ENCODE data around the gene PRRC2B. TPM values are rescaled to one million over a fixed set of nuclear protein-coding genes. Genes with fewer than 3 reads are reported as not detected.

Gene PRRC2B
- total RNA-seq, 1 donor from 2014 or later, result 235 TPM

DNA sequence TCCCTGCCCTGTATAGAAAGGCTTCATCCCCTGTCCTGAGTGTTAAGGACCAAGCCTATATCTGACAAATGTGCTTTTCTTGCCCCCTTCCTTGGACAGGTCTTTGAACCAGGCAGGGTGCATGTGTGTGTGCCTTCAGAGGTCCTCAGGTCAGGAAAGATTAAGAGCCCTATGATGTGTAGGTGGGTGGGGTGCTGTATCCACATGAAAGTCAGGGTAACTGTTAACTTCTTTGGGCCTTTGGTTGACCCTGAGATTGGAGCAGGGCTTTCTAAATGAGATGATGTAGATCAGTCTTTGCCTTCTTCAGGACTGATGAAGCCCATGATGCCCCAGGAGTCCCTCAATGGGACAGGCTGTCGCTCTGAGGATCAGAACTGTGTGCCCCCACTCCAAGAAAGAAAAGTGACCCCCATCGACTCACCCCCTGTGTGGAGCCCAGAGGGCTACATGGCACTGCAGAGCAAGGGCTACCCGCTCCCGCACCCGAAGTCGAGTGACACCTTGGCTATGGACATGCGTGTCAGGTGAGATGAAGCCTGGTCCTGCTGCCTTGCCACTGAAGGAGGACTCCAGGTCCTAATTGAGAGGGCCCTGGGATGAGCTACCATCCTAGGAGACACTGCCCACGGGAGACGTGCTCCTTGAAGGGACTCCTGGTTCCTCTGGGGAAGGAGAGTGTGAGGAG, 79.5 kb downstream of the PRRC2B start:
- no peak for TF ChIP-seq CTCF (IDR thresholded peaks at IDR 0.05)
- Mint-ChIP-seq H3K9me3 (ENCODE audit: low read depth) (no peaks in the 10 kb centered on the region), H3K27ac (ENCODE audit: unreplicated experiment) (no peak overlapping the region), H3K4me1 (ENCODE audit: low read depth) (peaks cover 3% of the 10 kb centered on the region), H3K36me3 (ENCODE audit: low read depth) (peaks cover 49% of the 10 kb centered on the region), H3K4me3 (ENCODE audit: unreplicated experiment) (no peak overlapping the region), H3K27me3 (ENCODE audit: low read depth) (no peaks in the 10 kb centered on the region)
- peak; percentile 87 for DNase-seq (ENCODE audit: low spot score)

GRCh38 chr9:131473891-131474290, 80.0 kb downstream of the PRRC2B start:
- TF ChIP-seq CTCF (IDR thresholded peaks at IDR 0.05), result no peak
- peaks cover 51% of the 10 kb centered on the region for H3K36me3 Mint-ChIP-seq (ENCODE audit: low read depth)
- H3K4me3 Mint-ChIP-seq (ENCODE audit: unreplicated experiment), result no peak overlapping the region
- H3K27me3 Mint-ChIP-seq (ENCODE audit: low read depth), result no peaks in the 10 kb centered on the region
- peak overlapping the region; percentile 49 for H3K27ac Mint-ChIP-seq (ENCODE audit: unreplicated experiment)
- peaks cover 3% of the 10 kb centered on the region for H3K4me1 Mint-ChIP-seq (ENCODE audit: low read depth)
- DNase-seq (ENCODE audit: low spot score), result peak; percentile 66
- H3K9me3 Mint-ChIP-seq (ENCODE audit: low read depth), result no peaks in the 10 kb centered on the region

DNA sequence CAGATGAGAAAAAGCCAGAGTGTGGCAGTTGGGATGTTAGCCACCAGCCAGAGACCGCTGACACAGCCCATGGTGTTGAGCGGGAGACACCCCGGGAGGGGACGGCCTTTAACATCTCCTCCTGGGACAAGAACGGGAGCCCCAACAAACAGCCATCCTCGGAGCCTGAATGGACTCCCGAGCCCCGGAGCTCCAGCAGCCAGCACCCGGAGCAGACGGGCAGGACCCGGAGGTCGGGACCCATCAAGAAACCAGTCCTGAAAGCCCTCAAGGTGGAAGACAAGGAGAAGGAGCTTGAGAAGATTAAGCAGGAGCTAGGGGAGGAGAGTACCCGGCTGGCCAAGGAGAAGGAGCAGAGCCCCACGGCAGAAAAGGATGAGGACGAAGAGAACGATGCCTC, 80.8 kb downstream of the PRRC2B start:
- peaks cover 52% of the 10 kb centered on the region for H3K36me3 Mint-ChIP-seq (ENCODE audit: low read depth)
- no peaks in the 10 kb centered on the region for H3K27me3 Mint-ChIP-seq (ENCODE audit: low read depth)
- peak; percentile 66 for DNase-seq (ENCODE audit: low spot score)
- no peak for TF ChIP-seq CTCF (IDR thresholded peaks at IDR 0.05)
- H3K4me1 Mint-ChIP-seq (ENCODE audit: low read depth), result no peaks in the 10 kb centered on the region
- H3K9me3 Mint-ChIP-seq (ENCODE audit: low read depth), result no peaks in the 10 kb centered on the region
- no peak overlapping the region for H3K4me3 Mint-ChIP-seq (ENCODE audit: unreplicated experiment)
- H3K27ac Mint-ChIP-seq (ENCODE audit: unreplicated experiment), result no peak overlapping the region

DNA sequence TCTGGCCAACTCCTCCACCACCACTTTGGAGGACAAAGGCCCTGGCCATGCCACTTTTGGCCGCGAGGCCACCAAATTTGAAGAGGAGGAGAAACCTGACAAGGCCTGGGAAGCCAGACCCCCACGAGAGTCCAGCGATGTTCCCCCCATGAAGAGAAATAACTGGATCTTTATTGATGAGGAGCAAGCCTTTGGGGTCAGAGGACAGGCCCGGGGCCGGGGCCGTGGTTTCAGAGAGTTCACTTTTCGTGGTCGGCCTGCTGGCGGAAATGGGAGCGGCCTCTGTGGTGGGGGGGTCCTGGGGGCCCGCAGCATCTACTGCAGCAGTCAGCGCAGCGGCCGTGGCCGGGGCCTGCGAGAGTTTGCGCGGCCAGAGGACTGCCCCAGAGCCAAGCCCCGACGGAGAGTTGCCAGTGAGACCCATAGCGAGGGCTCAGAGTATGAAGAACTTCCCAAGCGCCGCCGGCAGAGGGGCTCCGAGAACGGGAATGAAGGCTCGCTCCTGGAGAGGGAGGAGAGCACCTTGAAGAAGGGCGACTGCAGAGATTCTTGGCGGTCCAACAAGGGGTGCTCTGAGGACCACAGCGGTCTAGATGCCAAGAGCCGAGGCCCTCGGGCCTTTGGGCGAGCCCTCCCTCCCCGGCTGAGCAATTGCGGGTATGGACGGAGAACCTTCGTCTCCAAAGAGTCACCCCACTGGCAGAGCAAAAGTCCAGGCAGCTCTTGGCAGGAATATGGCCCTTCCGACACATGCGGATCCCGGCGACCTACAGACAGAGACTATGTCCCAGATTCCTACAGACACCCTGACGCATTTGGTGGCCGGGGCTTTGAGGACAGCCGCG, 81.4 kb downstream of the PRRC2B start:
- Mint-ChIP-seq H3K27me3 (ENCODE audit: low read depth) (no peaks in the 10 kb centered on the region), H3K4me3 (ENCODE audit: unreplicated experiment) (no peak overlapping the region), H3K4me1 (ENCODE audit: low read depth) (no peaks in the 10 kb centered on the region), H3K36me3 (ENCODE audit: low read depth) (peaks cover 48% of the 10 kb centered on the region), H3K27ac (ENCODE audit: unreplicated experiment) (no peak overlapping the region), H3K9me3 (ENCODE audit: low read depth) (no peaks in the 10 kb centered on the region)
- peak; percentile 82 for DNase-seq (ENCODE audit: low spot score)
- no peak for TF ChIP-seq CTCF (IDR thresholded peaks at IDR 0.05)

GRCh38 chr9:131475956-131476776, 82.3 kb downstream of the PRRC2B start:
- H3K27me3 Mint-ChIP-seq (ENCODE audit: low read depth), result no peaks in the 10 kb centered on the region
- peak; percentile 74 for TF ChIP-seq CTCF (IDR thresholded peaks at IDR 0.05)
- no peak overlapping the region for H3K27ac Mint-ChIP-seq (ENCODE audit: unreplicated experiment)
- H3K9me3 Mint-ChIP-seq (ENCODE audit: low read depth), result no peaks in the 10 kb centered on the region
- H3K36me3 Mint-ChIP-seq (ENCODE audit: low read depth), result peaks cover 44% of the 10 kb centered on the region
- peak; percentile 68 for DNase-seq (ENCODE audit: low spot score)
- no peak overlapping the region for H3K4me3 Mint-ChIP-seq (ENCODE audit: unreplicated experiment)
- H3K4me1 Mint-ChIP-seq (ENCODE audit: low read depth), result no peaks in the 10 kb centered on the region
